Gastroesophageal sphincter (tissue), 4 donors: ENCODE data around the gene GABRR2. TPM values are rescaled to one million over a fixed set of nuclear protein-coding genes. Genes with fewer than 3 reads are reported as not detected.

ENCODE experiments used
- ATAC-seq: fragments of 150-250 bp; one replicate; pipeline ENCODE4 v1.9.1; 2016; ENCODE audit warnings: mild to moderate bottlenecking, moderate library complexity
- H3K27ac ChIP-seq, 4 donors: fragments of 200-600 bp; sonication (generic) in 3 of 4; 1 replicate in 3 of 4; 2 replicates in 1 of 4; pipeline ENCODE4 v1.5.1; 2016 to 2019
- H3K27me3 ChIP-seq: fragments of 200-600 bp; sonication (generic); one replicate; pipeline ENCODE4 v1.5.1; 2019
- H3K36me3 ChIP-seq, 2 donors: fragments of 200-600 bp; sonication (generic); one replicate each; pipeline ENCODE4 v1.5.1; 2019; ENCODE audit warnings: control low read depth in 1 of 2
- H3K4me1 ChIP-seq, 3 donors: fragments of 200-600 bp; sonication (generic); 1 replicate in 2 of 3; 2 replicates in 1 of 3; pipeline ENCODE4 v1.5.1; 2016 to 2019; ENCODE audit warnings: control low read depth in 2 of 3
- H3K4me3 ChIP-seq, 2 donors: fragments of 200-600 bp; sonication (generic); one replicate each; pipeline ENCODE4 v1.5.1; 2019; ENCODE audit warnings: mild to moderate bottlenecking in 1 of 2, moderate library complexity in 1 of 2
- H3K9me3 ChIP-seq, 3 donors: fragments of 200-600 bp; sonication (generic); one replicate each; pipeline ENCODE4 v1.5.1; 2017 to 2019; ENCODE audit warnings: control low read depth in 2 of 3
- EP300 ChIP-seq: sonication (generic); formaldehyde crosslinking; IDR thresholded peaks from one replicate; pipeline ENCODE4 v1.6.1; 2017; ENCODE audit warnings: antibody characterized with exemption, mild to moderate bottlenecking
- POLR2A ChIP-seq, 2 donors: fragments of 450-650 bp; IDR thresholded peaks; one replicate each; pipeline ENCODE4 v1.6.1; 2017; ENCODE audit warnings: antibody characterized with exemption in 2 of 2, mild to moderate bottlenecking in 2 of 2, moderate library complexity in 1 of 2
- POLR2AphosphoS5 ChIP-seq: sonication (generic); formaldehyde crosslinking; IDR thresholded peaks from one replicate; pipeline ENCODE4 v1.6.1; 2017; ENCODE audit warnings: antibody characterized with exemption
- WGBS, 2 donors: methylation state at CpG; one replicate each; pipeline ENCODE4 v1.1.5; 2018; ENCODE audit warnings: low coverage in 1 of 2; 5-methylcytosine and 5-hydroxymethylcytosine counted together
- total RNA-seq, 4 donors: library from RNA; depleted of rRNA; stranded (reverse); fragments of >200 nt; gene quantifications; one replicate each; pipeline ENCODE4 v1.1.0, GENCODE V29; 2016
- TF ChIP-seq, protein P1 (sequence below), 4 experiments: fragments of 200-600 bp in 2 of 4; fragments of 450-650 bp in 2 of 4; sonication (generic) in 1 of 4; IDR thresholded peaks; one replicate each; pipeline ENCODE4 v1.5.1; 2017 to 2019; ENCODE audit warnings: antibody characterized with exemption in 4 of 4, mild to moderate bottlenecking in 2 of 4, moderate library complexity in 2 of 4

GABRR2 gene
- total RNA-seq, 4 donors from 2014 or later = 0.30 to 1.3 TPM; not detected in 2

DNA sequence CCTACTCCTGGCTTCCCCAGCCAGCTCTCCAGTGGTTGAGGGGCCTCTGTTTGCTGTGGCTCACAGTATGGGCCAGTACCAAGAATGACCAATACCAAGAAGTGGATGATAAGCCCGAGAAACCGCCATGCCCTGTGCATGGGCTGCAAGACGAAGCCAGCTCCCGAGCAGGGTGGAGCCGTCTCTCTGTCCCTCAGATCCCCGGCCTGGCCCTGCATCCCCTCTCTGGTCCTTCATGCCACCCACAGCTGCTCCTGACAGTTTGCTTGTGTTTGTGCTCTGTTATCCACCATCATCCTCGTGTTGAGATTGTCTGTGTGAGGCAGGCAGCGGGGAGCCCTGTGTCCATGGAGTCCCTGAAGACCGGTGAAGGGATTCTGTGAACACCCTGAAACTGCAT is 36.1 kb downstream of the GABRR2 start:
- ATAC-seq = no peak

DNA sequence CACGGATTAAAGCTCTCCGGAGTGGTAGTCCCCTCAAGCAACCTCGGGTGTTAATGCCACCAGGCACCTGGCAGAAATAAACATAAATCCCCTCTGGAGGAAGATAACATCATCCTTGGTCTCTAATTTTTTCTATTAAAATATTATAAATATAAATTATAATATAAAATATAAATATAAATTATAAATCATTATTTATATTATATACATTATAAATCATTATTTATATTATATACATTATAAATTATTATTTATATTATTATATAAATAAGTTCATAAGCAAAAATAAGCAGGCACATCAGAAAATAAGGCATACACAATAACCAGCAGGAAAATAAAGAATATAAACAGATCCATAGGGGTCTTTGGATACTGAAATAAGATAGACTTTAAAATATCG is 39.2 kb downstream of the GABRR2 start:
- ATAC-seq = no peak
- Histone ChIP-seq H3K27ac (no peak overlapping the region), H3K4me3 (no peak overlapping the region), H3K4me1 (no peaks in the 10 kb centered on the region), H3K9me3 (no peaks in the 10 kb centered on the region), H3K36me3 (no peaks in the 10 kb centered on the region), H3K27me3 (no peaks in the 10 kb centered on the region)
- TF ChIP-seq, protein P1, sequence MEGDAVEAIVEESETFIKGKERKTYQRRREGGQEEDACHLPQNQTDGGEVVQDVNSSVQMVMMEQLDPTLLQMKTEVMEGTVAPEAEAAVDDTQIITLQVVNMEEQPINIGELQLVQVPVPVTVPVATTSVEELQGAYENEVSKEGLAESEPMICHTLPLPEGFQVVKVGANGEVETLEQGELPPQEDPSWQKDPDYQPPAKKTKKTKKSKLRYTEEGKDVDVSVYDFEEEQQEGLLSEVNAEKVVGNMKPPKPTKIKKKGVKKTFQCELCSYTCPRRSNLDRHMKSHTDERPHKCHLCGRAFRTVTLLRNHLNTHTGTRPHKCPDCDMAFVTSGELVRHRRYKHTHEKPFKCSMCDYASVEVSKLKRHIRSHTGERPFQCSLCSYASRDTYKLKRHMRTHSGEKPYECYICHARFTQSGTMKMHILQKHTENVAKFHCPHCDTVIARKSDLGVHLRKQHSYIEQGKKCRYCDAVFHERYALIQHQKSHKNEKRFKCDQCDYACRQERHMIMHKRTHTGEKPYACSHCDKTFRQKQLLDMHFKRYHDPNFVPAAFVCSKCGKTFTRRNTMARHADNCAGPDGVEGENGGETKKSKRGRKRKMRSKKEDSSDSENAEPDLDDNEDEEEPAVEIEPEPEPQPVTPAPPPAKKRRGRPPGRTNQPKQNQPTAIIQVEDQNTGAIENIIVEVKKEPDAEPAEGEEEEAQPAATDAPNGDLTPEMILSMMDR (IDR thresholded peaks at IDR 0.05) = no peak
- no peak for TF ChIP-seq POLR2A (IDR thresholded peaks at IDR 0.05)
- no peak for TF ChIP-seq EP300
- no peak for TF ChIP-seq POLR2AphosphoS5
- WGBS, 2 donors = 86 to 96% methylated on average over 4 of the region's 4 CpGs

More for the DNA sequence above, 36.1 kb downstream of the GABRR2 start:
- Histone ChIP-seq H3K9me3 (no peaks in the 10 kb centered on the region), H3K36me3 (no peaks in the 10 kb centered on the region), H3K27me3 (no peaks in the 10 kb centered on the region), H3K27ac (no peak overlapping the region), H3K4me3 (no peak overlapping the region), H3K4me1 (no peaks in the 10 kb centered on the region)
- no peak for TF ChIP-seq EP300
- TF ChIP-seq POLR2AphosphoS5 = no peak
- TF ChIP-seq, protein P1 (IDR thresholded peaks at IDR 0.05) = no peak
- no peak for TF ChIP-seq POLR2A (IDR thresholded peaks at IDR 0.05)
- 81 to 83% methylated on average over 1 to 9 of the region's 9 CpGs for WGBS, 2 donors

DNA sequence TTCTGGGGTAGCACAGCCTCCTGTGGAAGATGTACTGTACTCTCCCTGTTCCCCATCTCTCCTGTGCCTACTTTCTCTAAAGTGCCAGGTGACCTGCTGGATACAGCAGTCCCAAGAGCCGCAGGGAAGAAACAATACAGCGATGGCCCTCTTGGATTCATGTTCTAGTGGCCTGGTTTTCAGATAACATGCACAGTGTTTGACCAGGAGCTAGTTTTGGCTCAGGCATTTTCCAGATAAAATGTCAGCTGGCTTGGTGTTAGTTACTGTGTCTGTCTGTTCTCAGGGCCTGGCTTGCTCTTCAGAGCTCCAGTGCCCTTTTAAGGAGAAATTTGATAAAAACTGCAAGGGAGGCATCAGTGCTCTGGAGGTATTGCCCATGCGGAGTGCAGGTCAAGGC is 41.3 kb downstream of the GABRR2 start:
- no peaks in the 10 kb centered on the region for H3K27me3 ChIP-seq
- H3K36me3 ChIP-seq = no peaks in the 10 kb centered on the region
- H3K4me1 ChIP-seq = no peaks in the 10 kb centered on the region
- no peak for ATAC-seq
- no peak overlapping the region for H3K4me3 ChIP-seq
- H3K9me3 ChIP-seq = no peaks in the 10 kb centered on the region
- TF ChIP-seq, protein P1 (IDR thresholded peaks at IDR 0.05) = no peak
- WGBS, 2 donors = 92 to 100% methylated on average over 1 to 2 of the region's 3 CpGs
- no peak overlapping the region for H3K27ac ChIP-seq

DNA sequence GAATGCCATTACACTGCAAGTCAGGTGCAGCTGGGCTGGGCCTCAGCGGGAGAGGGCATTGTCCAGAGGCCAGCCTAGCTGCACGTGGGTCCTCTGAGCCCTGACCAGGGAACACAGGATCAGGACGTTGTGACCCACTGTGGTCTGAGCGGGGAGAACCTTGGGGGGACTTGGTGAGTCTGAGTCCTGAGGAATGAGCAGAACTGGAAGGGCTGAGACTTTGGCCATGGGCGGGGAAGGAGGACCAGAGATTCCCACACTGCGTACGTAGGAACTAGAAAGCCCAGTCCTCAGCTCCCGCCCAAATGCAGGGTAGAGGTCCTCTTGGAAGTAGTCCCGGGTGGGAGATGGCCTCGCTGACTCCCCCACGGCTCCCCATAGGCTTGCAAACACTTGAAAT is 42.5 kb downstream of the GABRR2 start:
- no peaks in the 10 kb centered on the region for H3K4me1 ChIP-seq
- no peak for ATAC-seq
- TF ChIP-seq POLR2AphosphoS5 (no peak), POLR2A (IDR thresholded peaks at IDR 0.05) (no peak), EP300 (no peak)
- TF ChIP-seq, protein P1 (IDR thresholded peaks at IDR 0.05) = no peak
- no peaks in the 10 kb centered on the region for H3K36me3 ChIP-seq
- H3K4me3 ChIP-seq = no peak overlapping the region
- no peaks in the 10 kb centered on the region for H3K9me3 ChIP-seq
- no peaks in the 10 kb centered on the region for H3K27me3 ChIP-seq
- H3K27ac ChIP-seq = no peak overlapping the region
- WGBS, 2 donors = 84 to 88% methylated on average over 8 to 11 of the region's 11 CpGs

DNA sequence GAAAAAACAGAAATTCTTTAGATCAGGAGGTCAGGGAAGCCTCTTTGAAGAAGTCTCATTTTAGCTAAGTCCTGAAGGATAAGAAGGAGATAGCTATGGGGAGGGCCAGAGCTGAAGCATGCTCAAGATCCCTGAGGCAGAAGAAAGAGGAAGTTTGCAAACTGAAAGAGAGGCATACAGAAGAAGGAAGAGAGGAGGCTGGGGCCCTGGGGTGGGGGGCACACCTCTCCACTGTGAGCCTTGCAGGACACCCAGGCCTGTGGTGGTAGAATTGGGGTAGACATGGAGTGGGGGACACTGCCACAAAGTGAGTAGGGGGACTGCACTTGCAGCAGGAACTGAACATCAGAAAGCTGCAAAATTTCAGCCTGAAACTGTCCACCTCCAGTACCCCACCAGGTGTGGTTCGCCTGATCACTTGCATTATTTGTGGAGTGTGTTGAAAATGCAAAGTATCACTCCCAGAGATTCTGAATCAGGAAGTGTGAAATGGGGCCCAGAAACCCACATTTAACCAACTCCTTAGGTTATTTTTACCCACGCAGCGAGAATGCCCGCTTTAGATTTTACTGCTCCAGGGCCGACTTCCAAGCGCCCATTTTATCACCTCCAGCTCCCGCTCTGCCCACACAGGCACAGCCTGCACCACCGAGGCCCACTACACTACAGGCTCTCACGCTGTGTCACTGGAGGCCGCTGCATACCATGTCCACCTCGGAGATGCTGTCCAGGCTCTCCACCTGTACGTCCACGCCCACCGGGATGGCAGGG is 44.0 kb downstream of the GABRR2 start:
- no peak for ATAC-seq
- WGBS, 2 donors = 85 to 87% methylated on average over 4 to 5 of the region's 14 CpGs

More for the DNA sequence above, 44.0 kb downstream of the GABRR2 start:
- Histone ChIP-seq H3K9me3 (no peaks in the 10 kb centered on the region), H3K36me3 (no peaks in the 10 kb centered on the region), H3K4me1 (no peaks in the 10 kb centered on the region), H3K27me3 (no peaks in the 10 kb centered on the region), H3K27ac (no peak overlapping the region), H3K4me3 (no peak overlapping the region)
- TF ChIP-seq EP300 (no peak), POLR2AphosphoS5 (no peak), POLR2A (IDR thresholded peaks at IDR 0.05) (no peak)
- TF ChIP-seq, protein P1 (IDR thresholded peaks at IDR 0.05) = no peak
